NB4 (cell line): ENCODE results near the gene ZBP1.

ENCODE experiments used
- DNase-seq: peaks from one replicate; pipeline ENCODE4 v3.0.0; 2010; ENCODE audit warnings: low read depth
- H3K4me3 ChIP-seq: one replicate; pipeline ENCODE4 v1.5.1; 2011; ENCODE audit warnings: mild to moderate bottlenecking, low read depth, low read length, moderate library complexity
- MYC ChIP-seq: IDR thresholded peaks from 2 replicates; pipeline ENCODE4 v1.6.1; 2011; ENCODE audit warnings: low read depth, low read length
- POLR2A ChIP-seq: IDR thresholded peaks from 2 replicates; pipeline ENCODE4 v1.6.1; 2011; ENCODE audit warnings: mild to moderate bottlenecking; ENCODE audit not compliant: insufficient read length; ENCODE audit errors: extremely low read depth
- TF ChIP-seq, protein P1 (sequence below): IDR thresholded peaks from 2 replicates; pipeline ENCODE4 v1.6.1; 2011; ENCODE audit warnings: low read depth, low read length
- TF ChIP-seq, protein P2 (sequence below): IDR thresholded peaks from one replicate; pipeline ENCODE4 v1.5.1; 2012; ENCODE audit warnings: low read depth, low read length

Gene ZBP1

DNA sequence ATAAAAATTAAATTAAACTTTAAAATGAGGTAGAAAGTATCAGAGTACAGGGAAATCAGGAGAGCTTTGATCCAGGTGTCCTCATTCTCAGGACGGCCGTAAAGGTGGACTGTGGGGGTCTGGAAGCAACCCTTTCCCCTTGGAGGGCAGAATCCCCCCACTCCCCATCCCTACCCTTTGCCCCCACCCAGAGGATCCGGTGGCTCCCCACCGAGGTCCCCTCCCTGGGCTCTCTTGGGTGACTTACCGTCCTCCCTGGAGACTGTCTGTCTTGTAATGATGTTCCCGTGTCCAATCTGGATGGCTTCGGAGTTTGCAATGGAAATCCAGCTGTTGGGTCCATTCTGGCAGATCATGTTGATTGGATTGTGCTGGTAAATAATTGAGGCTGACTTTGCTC is 7.3 kb downstream of the ZBP1 start:
- no peak overlapping the region for H3K4me3 ChIP-seq
- TF ChIP-seq, protein P1, sequence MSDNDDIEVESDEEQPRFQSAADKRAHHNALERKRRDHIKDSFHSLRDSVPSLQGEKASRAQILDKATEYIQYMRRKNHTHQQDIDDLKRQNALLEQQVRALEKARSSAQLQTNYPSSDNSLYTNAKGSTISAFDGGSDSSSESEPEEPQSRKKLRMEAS = no peak
- TF ChIP-seq POLR2A = no peak
- TF ChIP-seq, protein P2, sequence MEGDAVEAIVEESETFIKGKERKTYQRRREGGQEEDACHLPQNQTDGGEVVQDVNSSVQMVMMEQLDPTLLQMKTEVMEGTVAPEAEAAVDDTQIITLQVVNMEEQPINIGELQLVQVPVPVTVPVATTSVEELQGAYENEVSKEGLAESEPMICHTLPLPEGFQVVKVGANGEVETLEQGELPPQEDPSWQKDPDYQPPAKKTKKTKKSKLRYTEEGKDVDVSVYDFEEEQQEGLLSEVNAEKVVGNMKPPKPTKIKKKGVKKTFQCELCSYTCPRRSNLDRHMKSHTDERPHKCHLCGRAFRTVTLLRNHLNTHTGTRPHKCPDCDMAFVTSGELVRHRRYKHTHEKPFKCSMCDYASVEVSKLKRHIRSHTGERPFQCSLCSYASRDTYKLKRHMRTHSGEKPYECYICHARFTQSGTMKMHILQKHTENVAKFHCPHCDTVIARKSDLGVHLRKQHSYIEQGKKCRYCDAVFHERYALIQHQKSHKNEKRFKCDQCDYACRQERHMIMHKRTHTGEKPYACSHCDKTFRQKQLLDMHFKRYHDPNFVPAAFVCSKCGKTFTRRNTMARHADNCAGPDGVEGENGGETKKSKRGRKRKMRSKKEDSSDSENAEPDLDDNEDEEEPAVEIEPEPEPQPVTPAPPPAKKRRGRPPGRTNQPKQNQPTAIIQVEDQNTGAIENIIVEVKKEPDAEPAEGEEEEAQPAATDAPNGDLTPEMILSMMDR = no peak
- TF ChIP-seq MYC = no peak
- no peak for DNase-seq

DNA sequence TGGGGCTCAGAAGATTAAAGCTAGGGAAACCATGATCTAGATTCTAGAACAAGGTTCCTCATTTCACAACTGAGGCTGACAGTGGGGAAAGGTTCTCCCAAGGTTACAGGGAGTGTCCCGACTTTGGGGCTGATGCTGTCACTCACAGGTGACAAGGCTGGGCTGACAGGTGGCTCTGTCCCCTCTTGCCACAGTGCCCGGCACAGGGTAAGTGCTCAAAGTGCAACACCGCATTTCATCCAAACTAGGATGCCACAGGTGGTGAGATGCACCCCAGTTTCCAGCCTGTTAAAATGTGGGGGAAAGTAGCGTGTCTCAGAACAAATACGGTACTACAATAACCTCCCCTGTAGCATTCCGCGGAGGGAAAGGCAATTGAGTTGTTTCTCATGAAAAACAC is 7.8 kb downstream of the ZBP1 start:
- no peak overlapping the region for H3K4me3 ChIP-seq
- DNase-seq = no peak
- TF ChIP-seq POLR2A (no peak), MYC (no peak)
- TF ChIP-seq, protein P2 = no peak
- TF ChIP-seq, protein P1 = no peak

DNA sequence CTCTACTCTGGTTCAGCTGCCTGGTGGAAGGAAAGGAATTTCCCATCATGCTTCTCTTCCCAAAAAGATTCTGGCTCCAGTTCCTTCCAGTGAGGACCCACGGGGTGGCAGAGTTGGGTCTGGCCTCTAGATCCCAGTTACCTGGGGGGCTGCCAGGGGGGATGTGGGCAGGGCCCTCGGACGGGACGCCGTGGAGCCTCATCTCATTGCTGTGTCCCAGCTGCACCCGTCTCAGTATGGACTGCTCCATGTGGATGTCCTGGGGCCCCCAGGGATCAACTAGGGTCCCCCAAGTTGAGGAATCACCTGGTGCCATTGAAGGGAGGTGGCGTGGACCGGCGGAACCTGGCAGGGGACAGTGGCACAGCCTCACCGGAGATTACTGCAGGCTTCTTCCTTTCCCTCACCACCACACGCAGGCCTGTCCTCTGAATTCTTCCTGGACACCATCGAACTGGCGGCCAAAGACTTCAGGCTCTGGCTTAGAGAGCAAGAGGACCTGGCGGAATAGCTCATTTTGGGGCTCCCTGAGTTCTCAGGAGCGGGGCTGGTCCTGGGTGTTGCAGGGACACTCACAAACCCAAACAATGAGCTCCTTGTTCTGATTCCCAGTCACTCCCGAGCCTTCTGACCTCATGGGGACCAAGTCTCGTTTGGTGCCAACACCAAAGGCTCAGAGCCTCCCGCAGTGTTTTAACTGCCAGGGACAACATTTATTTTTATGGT is 8.5 kb downstream of the ZBP1 start:
- TF ChIP-seq MYC = no peak
- TF ChIP-seq POLR2A = no peak
- TF ChIP-seq, protein P1 = no peak
- TF ChIP-seq, protein P2 = no peak
- no peak for DNase-seq

DNA sequence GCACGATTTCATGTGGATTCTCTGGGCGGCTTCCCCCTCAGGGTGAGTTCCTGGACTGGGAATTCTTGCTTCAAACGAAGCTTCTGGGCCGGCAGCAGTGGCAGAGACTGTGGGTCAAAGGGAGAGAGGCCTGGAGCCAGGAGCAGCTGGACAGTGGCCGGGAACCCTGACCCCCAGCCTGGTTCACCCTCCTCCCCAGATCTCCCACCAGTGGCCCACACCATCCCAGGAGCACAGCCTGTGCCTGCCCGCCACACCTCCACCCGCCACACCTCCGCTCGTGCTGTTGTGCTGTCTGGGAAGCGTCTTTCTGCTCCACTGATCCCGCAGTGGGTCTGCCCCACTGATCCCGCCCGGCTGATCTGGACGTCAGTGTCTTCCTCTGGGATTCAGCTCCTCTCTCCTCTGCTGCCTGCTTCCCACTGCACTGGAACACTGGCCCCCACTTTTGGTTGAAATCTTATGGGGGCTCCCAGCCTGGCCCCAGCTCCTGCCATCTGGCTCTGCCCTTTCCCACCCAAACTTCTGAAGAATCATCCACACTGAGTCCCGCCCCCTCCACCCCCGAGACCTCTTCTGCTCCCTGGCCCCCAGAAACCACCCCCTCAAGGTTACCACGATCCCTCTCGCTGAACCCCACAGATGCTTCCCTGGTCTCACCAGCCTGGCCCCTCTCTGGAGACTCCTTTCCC is 9.8 kb downstream of the ZBP1 start:
- TF ChIP-seq MYC (no peak), POLR2A (no peak)
- TF ChIP-seq, protein P2 = no peak
- TF ChIP-seq, protein P1 = no peak

More for the DNA sequence above, 8.5 kb downstream of the ZBP1 start:
- H3K4me3 ChIP-seq = no peak overlapping the region

DNA sequence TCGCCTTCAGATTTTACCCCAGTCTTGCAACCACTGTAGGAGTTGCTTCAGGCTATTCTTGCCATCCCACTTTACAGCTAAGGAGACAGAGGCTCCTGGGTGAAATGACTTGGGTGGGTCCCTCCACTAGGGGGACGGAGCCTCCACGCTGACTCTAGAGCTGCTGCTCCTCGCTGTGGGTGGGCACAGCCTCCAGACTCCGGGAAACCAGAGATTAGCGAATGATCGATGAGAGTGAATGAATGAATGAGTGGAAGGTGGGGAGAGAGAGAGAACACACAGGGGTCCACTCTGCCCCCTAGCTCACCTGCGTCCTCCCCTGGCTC is 10.4 kb downstream of the ZBP1 start:
- H3K4me3 ChIP-seq = no peak overlapping the region
- TF ChIP-seq, protein P2 = peak; percentile 32
- no peak for TF ChIP-seq POLR2A
- TF ChIP-seq MYC = no peak
- TF ChIP-seq, protein P1 = no peak
- DNase-seq = no peak

More for the DNA sequence above, 9.8 kb downstream of the ZBP1 start:
- no peak for DNase-seq
- no peak overlapping the region for H3K4me3 ChIP-seq
